OCI-LY7 (cell line): ENCODE measurements around the gene PIEZO2. TPM values are rescaled to one million over a fixed set of nuclear protein-coding genes. Genes with fewer than 3 reads are reported as not detected.

Experiments
- BruUV-seq: library from RNA; stranded (reverse); fragments of 400-500 nt; replicated peaks from 2 replicates; lab custom pipeline; 2021; lab: Mats Ljungman, UMichigan
- CTCF ChIA-PET: fragments of 300-600 bp; sonication (Branson Sonifier 250); formaldehyde crosslinking; loops from one replicate; lab custom pipeline; 2022; ENCODE audit warnings: antibody characterized with exemption; ENCODE audit not compliant: unreplicated experiment; lab: Charles Lee
- POLR2A ChIA-PET: fragments of 300-600 bp; sonication (Branson Sonifier 250); formaldehyde crosslinking; loops from one replicate; lab custom pipeline; 2022; ENCODE audit warnings: antibody characterized with exemption; lab: Charles Lee
- DNase-seq: peaks from one replicate; pipeline ENCODE4 v3.0.0-alpha.2; 2015; ENCODE audit warnings: low spot score
- H2AFZ ChIP-seq: fragments of 200-600 bp; sonication (generic), shearing (Covaris generic); 2 replicates; pipeline ENCODE4 v1.6.1; 2014; ENCODE audit warnings: mild to moderate bottlenecking, antibody characterized with exemption, low read length, moderate library complexity
- H3K27ac ChIP-seq: fragments of 200-600 bp; sonication (generic); 2 replicates; pipeline ENCODE4 v1.5.1; 2014; ENCODE audit warnings: mixed run types, low read depth, mild to moderate bottlenecking, moderate library complexity, low read length, inconsistent platforms; ENCODE audit not compliant: poor library complexity, severe bottlenecking
- H3K36me3 ChIP-seq: fragments of 200-600 bp; sonication (generic); 2 replicates; pipeline ENCODE4 v1.6.1; 2014; ENCODE audit warnings: mild to moderate bottlenecking, antibody characterized with exemption, low read length, moderate library complexity, mixed read lengths; ENCODE audit not compliant: insufficient read depth
- H3K4me1 ChIP-seq: fragments of 200-600 bp; sonication (generic); 2 replicates; pipeline ENCODE4 v1.5.1; 2014; ENCODE audit warnings: mild to moderate bottlenecking, low read length; ENCODE audit not compliant: insufficient read depth, poor library complexity, severe bottlenecking
- H3K4me2 ChIP-seq: fragments of 200-600 bp; sonication (generic); 2 replicates; pipeline ENCODE4 v1.6.1; 2014; ENCODE audit warnings: mild to moderate bottlenecking, low read length
- H3K4me3 ChIP-seq: fragments of 200-600 bp; sonication (generic); 2 replicates; pipeline ENCODE4 v1.5.1; 2014; ENCODE audit warnings: mild to moderate bottlenecking, low read depth, low read length; ENCODE audit not compliant: poor library complexity, severe bottlenecking
- H3K79me2 ChIP-seq: fragments of 200-600 bp; sonication (generic); 2 replicates; pipeline ENCODE4 v1.6.1; 2016; ENCODE audit warnings: low read depth, mild to moderate bottlenecking, low read length, moderate library complexity, mixed read lengths; ENCODE audit not compliant: insufficient read depth
- H3K9me2 ChIP-seq: fragments of 200-600 bp; sonication (generic); 2 replicates; pipeline ENCODE4 v1.6.1; 2016; ENCODE audit warnings: mild to moderate bottlenecking, low read length, mixed read lengths; ENCODE audit not compliant: insufficient read depth
- H3K9me3 ChIP-seq: fragments of 200-600 bp; sonication (generic); 2 replicates; pipeline ENCODE4 v1.6.1; 2014; ENCODE audit warnings: mild to moderate bottlenecking, mixed run types, low read length, mixed read lengths
- H4K20me1 ChIP-seq: fragments of 200-600 bp; sonication (generic); 2 replicates; pipeline ENCODE4 v1.6.1; 2014; ENCODE audit warnings: mild to moderate bottlenecking, antibody characterized with exemption, low read length, moderate library complexity, mixed read lengths; ENCODE audit not compliant: insufficient read depth
- CTCF ChIP-seq: fragments of 200-600 bp; sonication (generic); conservative IDR thresholded peaks from 2 replicates; pipeline ENCODE4 v1.5.1; 2014; ENCODE audit warnings: mild to moderate bottlenecking, antibody characterized with exemption, low read length, moderate library complexity, mixed read lengths
- EZH2phosphoT487 ChIP-seq: fragments of 200-600 bp; sonication (generic); IDR thresholded peaks from 2 replicates; pipeline ENCODE4 v1.6.1; 2018; ENCODE audit warnings: low read depth, borderline replicate concordance, mild to moderate bottlenecking, mixed run types, antibody characterized with exemption, low read length, moderate library complexity, mixed read lengths
- intact Hi-C: fragments of 100-400 bp; cut with micrococcal nuclease; formaldehyde crosslinking; loops from one replicate; pipeline ENCODE4 v1.10.0; 2022; ENCODE audit not compliant: unreplicated experiment
- total RNA-seq, 2 experiments: library from RNA; depleted of rRNA in 1 of 2; stranded (reverse); fragments of >200 nt in 1 of 2; shearing (Covaris generic) in 1 of 2; gene quantifications; 2 replicates each; pipeline ENCODE4 v1.2.3, GENCODE V29; 2014 to 2022

Gene PIEZO2
- total RNA-seq, 2 experiments from 2014 or later: 0.95 to 3.3 TPM

GRCh38 chr18:11153097-11153496, 3.7 kb upstream of the PIEZO2 start:
- ChIA-PET CTCF (no interaction called here), POLR2A (no interaction called here)
- intact Hi-C loops: loop anchor here (5.0 kb wide), 2 partner anchors 111 to 591 kb away; no protein-coding TSS in a partner anchor
- no peaks in the 10 kb centered on the region for H3K79me2 ChIP-seq
- DNase-seq: no peak
- H3K9me3 ChIP-seq: no peaks in the 10 kb centered on the region
- no peaks in the 10 kb centered on the region for H3K36me3 ChIP-seq
- no peak overlapping the region for H2AFZ ChIP-seq
- no peaks in the 10 kb centered on the region for H4K20me1 ChIP-seq
- H3K4me3 ChIP-seq: no peak overlapping the region
- no TSS peak for BruUV-seq
- no peaks in the 10 kb centered on the region for H3K9me2 ChIP-seq
- no peak overlapping the region for H3K27ac ChIP-seq
- no peak overlapping the region for H3K4me2 ChIP-seq
- TF ChIP-seq CTCF (no peak), EZH2phosphoT487 (no peak)
- no peaks in the 10 kb centered on the region for H3K4me1 ChIP-seq

- ChIA-PET CTCF (no interaction called here), POLR2A (no interaction called here)
- H3K9me3 ChIP-seq: no peaks in the 10 kb centered on the region
- H3K4me3 ChIP-seq: no peak overlapping the region
- TF ChIP-seq EZH2phosphoT487: no peak
- no peak for TF ChIP-seq CTCF
- no peaks in the 10 kb centered on the region for H3K9me2 ChIP-seq
- H3K4me2 ChIP-seq: no peak overlapping the region
- no peaks in the 10 kb centered on the region for H3K36me3 ChIP-seq
- no peak overlapping the region for H3K27ac ChIP-seq
- H2AFZ ChIP-seq: no peak overlapping the region
- H3K79me2 ChIP-seq: no peaks in the 10 kb centered on the region
- intact Hi-C loops: loop anchor here (5.0 kb wide), 2 partner anchors 108 to 588 kb away; no protein-coding TSS in a partner anchor
- H3K4me1 ChIP-seq: no peaks in the 10 kb centered on the region
- BruUV-seq: no TSS peak
- H4K20me1 ChIP-seq: no peaks in the 10 kb centered on the region
- no peak for DNase-seq
These were observed 874 bp upstream of the PIEZO2 start for GRCh38 chr18:11150271-11150615.

DNA sequence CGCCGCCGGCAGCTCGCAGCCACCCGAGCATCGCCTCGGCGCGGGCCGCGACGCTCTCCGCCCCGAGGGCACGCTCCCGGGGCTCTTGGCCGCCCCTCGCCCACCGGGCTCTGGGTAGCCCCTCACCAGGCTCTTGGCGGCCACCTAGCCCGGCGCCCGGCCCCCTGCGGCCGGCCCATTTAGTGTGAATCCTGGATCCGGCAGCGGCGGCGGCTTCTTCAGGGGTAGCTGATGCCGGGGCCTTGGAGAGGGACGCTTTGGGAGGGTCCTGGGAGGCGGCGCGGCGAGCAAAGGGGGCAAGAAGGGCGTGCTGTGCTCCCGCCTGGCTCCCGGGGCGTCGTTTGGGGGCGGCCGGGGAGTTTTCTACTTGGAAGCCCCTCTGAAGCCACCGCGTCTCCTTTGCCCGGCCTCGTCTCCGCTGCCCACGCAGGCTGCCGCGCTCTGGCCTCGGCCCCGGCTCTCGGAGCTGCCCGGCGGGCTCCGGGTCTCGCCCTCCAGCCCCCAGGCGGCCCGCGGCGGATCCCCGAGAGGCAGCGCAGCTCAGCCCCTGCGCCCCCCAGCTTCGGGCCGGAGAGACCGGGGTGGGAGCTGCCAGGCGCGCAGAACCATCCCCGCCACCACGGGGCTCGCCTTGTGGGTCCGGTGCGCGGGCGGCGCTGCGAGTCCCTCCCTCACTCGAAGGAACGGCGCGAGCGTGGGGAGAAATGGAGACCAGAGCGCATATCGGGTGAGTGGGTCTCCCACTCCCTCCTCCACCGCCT, 509 bp downstream of the PIEZO2 start:
- H3K4me2 ChIP-seq: no peak overlapping the region
- POLR2A ChIA-PET: no interaction called here
- no peak for TF ChIP-seq EZH2phosphoT487
- no peak for TF ChIP-seq CTCF
- DNase-seq: no peak
- H2AFZ ChIP-seq: no peak overlapping the region
- CTCF ChIA-PET: no interaction called here
- H3K27ac ChIP-seq: no peak overlapping the region
- H4K20me1 ChIP-seq: no peaks in the 10 kb centered on the region
- H3K4me3 ChIP-seq: no peak overlapping the region
- no peaks in the 10 kb centered on the region for H3K4me1 ChIP-seq
- no TSS peak for BruUV-seq
- no peaks in the 10 kb centered on the region for H3K36me3 ChIP-seq
- H3K9me3 ChIP-seq: no peaks in the 10 kb centered on the region
- no peaks in the 10 kb centered on the region for H3K9me2 ChIP-seq
- intact Hi-C loops: no loop called here
- H3K79me2 ChIP-seq: no peaks in the 10 kb centered on the region
